ENCODE results near the gene MAPK1. TPM values are rescaled to one million over a fixed set of nuclear protein-coding genes. Genes with fewer than 3 reads are reported as not detected.
"Not testable (repeated sequence)": the region's sequence is repeated elsewhere in the genome, so short reads cannot be mapped to it uniquely, and the experiment has no call there.

The MAPK1 gene
- total RNA-seq, 1 donor from 2014 or later: 148 TPM

DNA sequence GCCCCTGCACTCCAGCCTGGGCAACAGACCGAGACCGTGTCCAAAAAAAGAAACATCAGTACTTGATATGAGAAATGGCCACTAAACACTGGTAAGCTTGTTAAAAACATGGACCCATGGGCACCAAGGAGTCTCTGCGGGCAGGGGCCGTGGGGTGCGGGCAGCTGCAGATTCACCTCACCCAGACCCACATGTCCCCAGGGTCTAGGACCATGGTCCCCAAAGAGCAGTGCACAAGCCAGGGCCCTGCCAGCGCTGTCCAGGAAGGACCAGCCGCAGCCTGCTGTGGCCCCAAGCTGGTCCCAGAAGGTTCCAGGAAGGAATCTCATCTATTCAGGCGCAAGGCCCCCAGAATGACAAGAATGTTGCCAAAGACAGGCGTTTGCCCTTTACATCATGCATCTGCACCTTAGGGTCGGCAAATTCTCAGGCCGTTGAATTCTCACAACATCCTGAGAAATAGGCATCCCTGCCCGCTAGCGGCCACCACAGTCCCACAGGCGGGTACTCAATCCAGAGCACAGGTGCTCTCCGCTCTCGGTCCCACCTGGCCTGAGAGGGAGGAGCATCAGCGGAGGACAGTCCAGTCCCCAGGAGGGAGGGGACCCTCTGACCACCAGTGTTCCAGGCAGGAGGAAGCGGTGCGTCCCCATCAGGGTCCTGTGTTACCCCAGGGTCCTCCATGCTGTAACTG is 141.3 kb downstream of the MAPK1 start:
- Histone ChIP-seq H3K79me2 (ENCODE audit: insufficient read depth, low read length) (no peaks in the 10 kb centered on the region), H3K27ac (ENCODE audit: low read depth, low read length) (no peak overlapping the region), H3K4me3 (ENCODE audit: insufficient read depth, low read depth, low read length) (no peak overlapping the region), H2AFZ (ENCODE audit: low read depth, low read length) (no peak overlapping the region), H3K4me2 (ENCODE audit: low read length) (no peak overlapping the region), H3K9me3 (ENCODE audit: insufficient read depth, low read depth, low read length) (no peaks in the 10 kb centered on the region), H4K20me1 (ENCODE audit: insufficient read depth, low read length) (no peaks in the 10 kb centered on the region), H3K27me3 (ENCODE audit: insufficient read depth, low read length) (no peaks in the 10 kb centered on the region), H3K4me1 (ENCODE audit: insufficient read depth, low read length) (no peaks in the 10 kb centered on the region), H3K36me3 (ENCODE audit: insufficient read depth, low read length) (no peaks in the 10 kb centered on the region), H3K9ac (ENCODE audit: low read length) (no peak overlapping the region)
- H3K27me3 Mint-ChIP-seq (ENCODE audit: low read depth, unreplicated experiment): peaks cover 8% of the 10 kb centered on the region
- no peaks in the 10 kb centered on the region for H3K4me1 Mint-ChIP-seq (ENCODE audit: low read depth, unreplicated experiment)
- no peaks in the 10 kb centered on the region for H3K9me3 Mint-ChIP-seq (ENCODE audit: unreplicated experiment)
- H3K36me3 Mint-ChIP-seq (ENCODE audit: low read depth, unreplicated experiment): no peaks in the 10 kb centered on the region
- H3K4me3 Mint-ChIP-seq (ENCODE audit: unreplicated experiment): no peak overlapping the region
- FAIRE-seq: no peak
- no peak overlapping the region for H3K27ac Mint-ChIP-seq (ENCODE audit: unreplicated experiment)
- DNase-seq (ENCODE audit: low read depth): no peak
- TF ChIP-seq CTCF (IDR thresholded peaks at IDR 0.05; ENCODE audit: insufficient read depth, low read depth, low read length) (no peak), EZH2 (IDR thresholded peaks at IDR 0.05; ENCODE audit: insufficient read depth, low read length) (no peak)

- not testable (repeated sequence) for H3K36me3 ChIP-seq (ENCODE audit: insufficient read depth, low read length); H3K4me2 ChIP-seq (ENCODE audit: low read length); H4K20me1 ChIP-seq (ENCODE audit: insufficient read depth, low read length); H2AFZ ChIP-seq (ENCODE audit: low read depth, low read length); H3K4me1 ChIP-seq (ENCODE audit: insufficient read depth, low read length); H3K27me3 ChIP-seq (ENCODE audit: insufficient read depth, low read length); H3K27ac ChIP-seq (ENCODE audit: low read depth, low read length); H3K4me3 ChIP-seq (ENCODE audit: insufficient read depth, low read depth, low read length); H3K9me3 ChIP-seq (ENCODE audit: insufficient read depth, low read depth, low read length); H3K9me3 Mint-ChIP-seq (ENCODE audit: unreplicated experiment); H3K79me2 ChIP-seq (ENCODE audit: insufficient read depth, low read length); H3K4me3 Mint-ChIP-seq (ENCODE audit: unreplicated experiment); H3K4me1 Mint-ChIP-seq (ENCODE audit: low read depth, unreplicated experiment); H3K36me3 Mint-ChIP-seq (ENCODE audit: low read depth, unreplicated experiment); H3K27me3 Mint-ChIP-seq (ENCODE audit: low read depth, unreplicated experiment); H3K9ac ChIP-seq (ENCODE audit: low read length); H3K27ac Mint-ChIP-seq (ENCODE audit: unreplicated experiment); FAIRE-seq; DNase-seq (ENCODE audit: low read depth)
Observed at GRCh38 chr22:21724496-21724895, 142.9 kb downstream of the MAPK1 start.

DNA sequence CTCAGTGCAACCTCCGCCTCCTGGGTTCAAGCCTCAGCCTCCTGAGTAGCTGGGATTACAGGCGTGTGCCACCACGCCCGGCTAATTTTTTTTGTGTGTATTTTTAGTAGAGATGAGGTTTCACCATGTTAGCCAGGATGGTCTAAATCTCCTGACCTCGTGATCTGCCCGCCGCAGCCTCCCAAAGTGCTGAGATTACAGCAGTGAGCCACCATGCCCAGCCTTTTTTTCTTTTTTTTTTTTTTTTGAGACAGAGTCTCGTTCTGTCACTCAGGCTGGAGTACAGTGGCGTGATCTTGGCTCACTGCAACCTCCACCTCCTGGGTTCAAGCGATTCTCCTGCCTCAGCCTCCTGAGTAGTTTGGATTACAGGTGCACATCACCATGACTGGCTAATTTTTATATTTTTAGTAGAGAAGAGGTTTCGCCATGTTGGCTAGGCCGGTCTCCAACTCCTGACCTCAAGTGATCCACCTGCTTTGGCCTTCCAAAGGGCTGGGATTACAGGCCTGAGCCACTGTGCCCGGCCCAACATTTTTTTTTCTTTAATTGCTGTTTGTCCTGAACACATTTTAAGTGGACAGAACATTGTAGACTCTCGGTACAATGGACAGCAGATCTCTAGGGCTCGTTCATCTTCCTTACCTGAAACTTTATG is 146.1 kb downstream of the MAPK1 start:
- not testable (repeated sequence) for H3K4me1 ChIP-seq (ENCODE audit: insufficient read depth, low read length); H3K9me3 ChIP-seq (ENCODE audit: insufficient read depth, low read depth, low read length); DNase-seq (ENCODE audit: low read depth); H3K4me3 Mint-ChIP-seq (ENCODE audit: unreplicated experiment); H4K20me1 ChIP-seq (ENCODE audit: insufficient read depth, low read length); H3K9ac ChIP-seq (ENCODE audit: low read length); H3K27me3 Mint-ChIP-seq (ENCODE audit: low read depth, unreplicated experiment); H3K79me2 ChIP-seq (ENCODE audit: insufficient read depth, low read length); H3K4me3 ChIP-seq (ENCODE audit: insufficient read depth, low read depth, low read length); H3K4me2 ChIP-seq (ENCODE audit: low read length); FAIRE-seq; H2AFZ ChIP-seq (ENCODE audit: low read depth, low read length); H3K9me3 Mint-ChIP-seq (ENCODE audit: unreplicated experiment); H3K36me3 Mint-ChIP-seq (ENCODE audit: low read depth, unreplicated experiment); H3K36me3 ChIP-seq (ENCODE audit: insufficient read depth, low read length); H3K4me1 Mint-ChIP-seq (ENCODE audit: low read depth, unreplicated experiment); H3K27ac ChIP-seq (ENCODE audit: low read depth, low read length); H3K27me3 ChIP-seq (ENCODE audit: insufficient read depth, low read length); H3K27ac Mint-ChIP-seq (ENCODE audit: unreplicated experiment)

DNA sequence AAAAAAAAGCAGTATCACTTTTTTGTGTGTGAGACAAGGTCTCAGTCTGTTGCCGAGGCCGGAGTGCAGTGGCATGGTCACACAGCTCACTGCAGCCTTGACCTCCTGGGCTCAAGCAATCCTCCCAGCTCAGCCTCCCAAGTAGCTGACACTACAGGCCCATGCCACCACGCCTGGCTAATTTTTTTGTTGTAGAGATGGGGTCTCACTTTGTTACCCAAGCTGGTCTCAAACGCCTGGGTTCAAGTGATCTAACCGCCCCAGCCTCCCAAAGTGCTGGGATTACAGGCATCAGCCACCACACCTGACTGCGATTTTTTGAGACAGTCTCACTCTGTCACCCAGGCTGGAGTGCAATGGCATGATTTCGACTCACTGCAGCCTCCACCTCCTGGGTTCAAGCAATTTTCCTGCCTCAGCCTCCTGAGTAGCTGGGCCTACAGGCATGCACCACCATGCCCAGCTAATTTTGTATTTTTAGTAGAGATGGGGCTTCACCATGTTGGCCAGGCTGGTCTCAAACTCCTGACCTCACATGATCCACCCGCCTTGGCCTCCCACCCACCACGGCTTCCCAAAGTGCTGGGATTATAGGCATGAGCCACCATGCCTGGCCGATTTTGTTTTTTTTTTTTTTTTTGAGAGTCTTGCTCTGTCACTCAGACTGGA is 147.1 kb downstream of the MAPK1 start:
- H3K36me3 ChIP-seq (ENCODE audit: insufficient read depth, low read length); H3K27ac Mint-ChIP-seq (ENCODE audit: unreplicated experiment); H3K4me2 ChIP-seq (ENCODE audit: low read length); H3K27ac ChIP-seq (ENCODE audit: low read depth, low read length); H3K4me3 ChIP-seq (ENCODE audit: insufficient read depth, low read depth, low read length); H3K27me3 Mint-ChIP-seq (ENCODE audit: low read depth, unreplicated experiment); H3K9me3 Mint-ChIP-seq (ENCODE audit: unreplicated experiment); H4K20me1 ChIP-seq (ENCODE audit: insufficient read depth, low read length); H3K9me3 ChIP-seq (ENCODE audit: insufficient read depth, low read depth, low read length); H2AFZ ChIP-seq (ENCODE audit: low read depth, low read length); H3K79me2 ChIP-seq (ENCODE audit: insufficient read depth, low read length); FAIRE-seq; H3K36me3 Mint-ChIP-seq (ENCODE audit: low read depth, unreplicated experiment); DNase-seq (ENCODE audit: low read depth); H3K4me3 Mint-ChIP-seq (ENCODE audit: unreplicated experiment); H3K9ac ChIP-seq (ENCODE audit: low read length); H3K4me1 ChIP-seq (ENCODE audit: insufficient read depth, low read length); H3K4me1 Mint-ChIP-seq (ENCODE audit: low read depth, unreplicated experiment); H3K27me3 ChIP-seq (ENCODE audit: insufficient read depth, low read length): not testable (repeated sequence)
